DND-41 (cell line): ENCODE measurements around the gene DRD4.

Source experiments
- EZH2 ChIP-seq: IDR thresholded peaks from 3 replicates; pipeline ENCODE4 v1.6.1; 2012; ENCODE audit warnings: borderline replicate concordance, low read depth, mild to moderate bottlenecking, moderate library complexity, low read length, inconsistent platforms; ENCODE audit not compliant: severe bottlenecking
- TF ChIP-seq, protein P1 (sequence below): IDR thresholded peaks from 2 replicates; pipeline ENCODE4 v1.5.1; 2012; ENCODE audit warnings: borderline replicate concordance, low read length, moderate library complexity, mild to moderate bottlenecking; ENCODE audit not compliant: poor library complexity, severe bottlenecking; ENCODE audit errors: extremely low read depth

DNA sequence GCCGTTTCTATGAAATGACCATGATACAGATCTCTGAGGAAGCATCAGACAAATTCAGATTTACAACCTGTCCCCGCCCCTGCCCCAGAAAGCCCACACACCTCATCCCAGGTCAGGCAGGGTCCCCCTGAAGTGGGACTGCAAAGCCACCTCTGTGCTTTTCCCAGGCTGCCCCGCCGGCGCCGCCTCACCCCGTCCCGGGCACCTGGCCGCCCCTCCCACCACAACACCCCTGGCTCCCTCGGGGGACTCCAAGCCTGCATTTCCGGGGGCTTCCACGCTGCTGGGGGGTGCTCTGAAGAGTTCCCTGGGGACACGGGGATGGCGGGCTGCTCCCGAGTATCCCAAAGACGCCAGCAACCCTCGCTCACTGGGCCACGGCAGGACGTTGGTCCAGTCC, 23.2 kb downstream of the DRD4 start:
- TF ChIP-seq, protein P1, sequence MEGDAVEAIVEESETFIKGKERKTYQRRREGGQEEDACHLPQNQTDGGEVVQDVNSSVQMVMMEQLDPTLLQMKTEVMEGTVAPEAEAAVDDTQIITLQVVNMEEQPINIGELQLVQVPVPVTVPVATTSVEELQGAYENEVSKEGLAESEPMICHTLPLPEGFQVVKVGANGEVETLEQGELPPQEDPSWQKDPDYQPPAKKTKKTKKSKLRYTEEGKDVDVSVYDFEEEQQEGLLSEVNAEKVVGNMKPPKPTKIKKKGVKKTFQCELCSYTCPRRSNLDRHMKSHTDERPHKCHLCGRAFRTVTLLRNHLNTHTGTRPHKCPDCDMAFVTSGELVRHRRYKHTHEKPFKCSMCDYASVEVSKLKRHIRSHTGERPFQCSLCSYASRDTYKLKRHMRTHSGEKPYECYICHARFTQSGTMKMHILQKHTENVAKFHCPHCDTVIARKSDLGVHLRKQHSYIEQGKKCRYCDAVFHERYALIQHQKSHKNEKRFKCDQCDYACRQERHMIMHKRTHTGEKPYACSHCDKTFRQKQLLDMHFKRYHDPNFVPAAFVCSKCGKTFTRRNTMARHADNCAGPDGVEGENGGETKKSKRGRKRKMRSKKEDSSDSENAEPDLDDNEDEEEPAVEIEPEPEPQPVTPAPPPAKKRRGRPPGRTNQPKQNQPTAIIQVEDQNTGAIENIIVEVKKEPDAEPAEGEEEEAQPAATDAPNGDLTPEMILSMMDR: no peak
- no peak for TF ChIP-seq EZH2
